AG04450 (cell line): ENCODE results near the gene ISX. TPM values are rescaled to one million over a fixed set of nuclear protein-coding genes. Genes with fewer than 3 reads are reported as not detected.
"Not testable (repeated sequence)": the region's sequence is repeated elsewhere in the genome, so short reads cannot be mapped to it uniquely, and the experiment has no call there.

Source experiments
- CTCF ChIA-PET: fragments of 300-600, 350-600 bp; formaldehyde crosslinking; extraction: SDS; loops from one replicate; lab custom pipeline; 2022; ENCODE audit warnings: antibody characterized with exemption, inconsistent platforms; lab: Charles Lee
- POLR2A ChIA-PET: fragments of 350-600 bp; formaldehyde crosslinking; extraction: SDS; loops from one replicate; lab custom pipeline; 2021; ENCODE audit warnings: antibody characterized with exemption, inconsistent platforms; lab: Yijun Ruan, JAX
- DNase-seq: peaks from one replicate; pipeline ENCODE4 v3.0.0-alpha.2; 2011; ENCODE audit warnings: low read depth, low spot score
- H3K27ac ChIP-seq: one replicate; pipeline ENCODE4 v1.5.1; 2012; ENCODE audit warnings: low read depth, low read length, control low read depth
- H3K27me3 ChIP-seq: one replicate; pipeline ENCODE4 v1.6.0; 2012; ENCODE audit warnings: low read length; ENCODE audit not compliant: control insufficient read depth, insufficient read depth
- H3K4me3 ChIP-seq: 2 replicates; pipeline ENCODE4 v1.5.1; 2011; ENCODE audit warnings: mild to moderate bottlenecking, low read depth, low read length, control low read depth
- H3K9me3 ChIP-seq: 2 replicates; pipeline ENCODE4 v1.5.1; 2012; ENCODE audit warnings: low read length; ENCODE audit not compliant: control insufficient read depth, insufficient read depth
- CTCF ChIP-seq: IDR thresholded peaks from 2 replicates; pipeline ENCODE4 v1.5.1; 2011; ENCODE audit warnings: low read depth, low read length, control low read depth, inconsistent platforms
- polyA plus RNA-seq: library from polyadenylated mRNA; depleted of rRNA; stranded (reverse); fragments of >200 nt; gene quantifications from 2 replicates; pipeline ENCODE4 v1.2.3, GENCODE V29; 2011

The ISX gene
- polyA plus RNA-seq, 1 experiment, result not detected

- H3K4me3 ChIP-seq, result no peak overlapping the region
- no peak for TF ChIP-seq CTCF
- ChIA-PET POLR2A (no interaction called here), CTCF (no interaction called here)
- peaks cover 32% of the 10 kb centered on the region for H3K9me3 ChIP-seq
- DNase-seq, result no peak
- H3K27ac ChIP-seq, result no peak overlapping the region
- H3K27me3 ChIP-seq, result no peaks in the 10 kb centered on the region
These were observed 43.7 kb upstream of the ISX start for GRCh38 chr22:35022291-35022690.

- ChIA-PET CTCF (interaction anchor here (1.0 to 1.6 kb wide), 4 partner anchors 22 to 1722 kb away, joined by 3 to 4 read pairs (median 4); no protein-coding TSS in a partner anchor), POLR2A (no interaction called here)
- Histone ChIP-seq H3K27me3 (no peaks in the 10 kb centered on the region), H3K4me3 (no peak overlapping the region), H3K9me3 (peaks cover 32% of the 10 kb centered on the region), H3K27ac (no peak overlapping the region)
- DNase-seq, result no peak
- peak; percentile 60 for TF ChIP-seq CTCF
These were observed 42.1 kb upstream of the ISX start for GRCh38 chr22:35023692-35024363.

GRCh38 chr22:35024364-35024692, 41.6 kb upstream of the ISX start:
- no peak for DNase-seq

GRCh38 chr22:35030112-35030511, 35.8 kb upstream of the ISX start:
- DNase-seq, H3K9me3 ChIP-seq, H3K4me3 ChIP-seq, H3K27ac ChIP-seq, POLR2A ChIA-PET, H3K27me3 ChIP-seq, CTCF ChIA-PET: not testable (repeated sequence)

More at GRCh38 chr22:35024364-35024692, 41.6 kb upstream of the ISX start:
- H3K4me3 ChIP-seq, result no peak overlapping the region
- no peak overlapping the region for H3K27ac ChIP-seq
- CTCF ChIA-PET, result interaction anchor here (1.0 to 1.6 kb wide), 3 partner anchors 1099 to 1723 kb away, joined by 3 to 4 read pairs (median 4); no protein-coding TSS in a partner anchor
- no peaks in the 10 kb centered on the region for H3K27me3 ChIP-seq
- H3K9me3 ChIP-seq, result peaks cover 32% of the 10 kb centered on the region
- TF ChIP-seq CTCF, result no peak
- POLR2A ChIA-PET, result no interaction called here

- H3K27me3 ChIP-seq, result no peaks in the 10 kb centered on the region
- no peak overlapping the region for H3K4me3 ChIP-seq
- TF ChIP-seq CTCF, result no peak
- CTCF ChIA-PET, result no interaction called here
- POLR2A ChIA-PET, result no interaction called here
- no peak for DNase-seq
- H3K27ac ChIP-seq, result no peak overlapping the region
- H3K9me3 ChIP-seq, result peaks cover 7% of the 10 kb centered on the region
These were observed 33.4 kb upstream of the ISX start for GRCh38 chr22:35032571-35032970.
